GM21381 (cell line): ENCODE measurements around the gene LEFTY1.
"Not testable (repeated sequence)": the region's sequence is repeated elsewhere in the genome, so short reads cannot be mapped to it uniquely, and the experiment has no call there.

ENCODE experiments used
- ATAC-seq: cut with Tn5 transposase; IDR thresholded peaks from one replicate; pipeline ENCODE4 v1.9.1; 2021; ENCODE audit warnings: mild to moderate bottlenecking, moderate library complexity; ENCODE audit not compliant: unreplicated experiment

The LEFTY1 gene

DNA sequence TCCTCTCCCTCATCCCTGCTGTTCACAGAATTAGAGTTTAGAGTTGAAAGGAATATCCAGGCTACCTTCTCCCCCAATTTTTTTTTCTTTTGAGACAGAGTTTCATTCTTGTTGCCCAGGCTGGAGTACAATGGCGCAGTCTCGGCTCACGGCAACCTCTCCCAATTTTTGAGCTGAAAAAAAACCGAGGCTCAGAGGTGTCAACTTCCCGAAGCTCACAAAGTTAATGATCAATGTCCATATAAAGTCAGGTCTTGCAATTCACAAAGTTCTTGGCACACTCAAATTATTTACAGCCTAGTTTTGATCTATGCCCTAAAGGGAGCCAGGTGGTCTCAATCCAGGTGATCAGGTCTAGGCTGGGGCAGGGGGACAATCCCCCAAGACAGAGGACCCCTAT, 797 bp upstream of the LEFTY1 start:
- ATAC-seq = no peak

DNA sequence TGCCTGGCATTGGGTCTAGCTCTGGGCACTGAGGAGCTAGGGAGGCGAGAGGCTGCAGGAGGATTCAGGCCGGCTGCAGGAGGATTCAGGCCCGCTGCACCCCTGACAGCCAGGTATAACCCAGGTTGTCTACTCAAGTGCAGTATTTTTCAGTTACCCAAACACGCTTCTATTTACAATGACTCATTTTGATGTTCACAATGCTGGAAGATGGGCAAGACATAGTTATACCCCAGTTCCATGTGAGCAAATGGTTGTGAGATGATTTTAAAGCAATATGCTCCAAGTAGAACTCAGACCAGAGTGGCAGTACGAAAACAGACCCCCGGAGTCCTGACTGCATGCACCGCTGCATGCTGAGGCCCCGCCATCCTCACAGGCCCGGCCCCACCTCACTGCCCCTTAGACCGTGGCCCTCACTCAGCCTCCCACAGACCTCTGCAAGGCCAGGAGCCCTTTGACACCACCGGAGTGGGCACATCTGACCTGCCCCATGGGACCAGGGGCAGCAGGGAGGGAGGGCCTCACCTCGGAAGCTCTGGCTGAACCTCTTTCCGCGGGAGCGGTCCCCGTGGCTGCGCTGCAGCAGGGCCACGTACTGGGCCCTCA, 553 bp downstream of the LEFTY1 start:
- ATAC-seq = no peak

DNA sequence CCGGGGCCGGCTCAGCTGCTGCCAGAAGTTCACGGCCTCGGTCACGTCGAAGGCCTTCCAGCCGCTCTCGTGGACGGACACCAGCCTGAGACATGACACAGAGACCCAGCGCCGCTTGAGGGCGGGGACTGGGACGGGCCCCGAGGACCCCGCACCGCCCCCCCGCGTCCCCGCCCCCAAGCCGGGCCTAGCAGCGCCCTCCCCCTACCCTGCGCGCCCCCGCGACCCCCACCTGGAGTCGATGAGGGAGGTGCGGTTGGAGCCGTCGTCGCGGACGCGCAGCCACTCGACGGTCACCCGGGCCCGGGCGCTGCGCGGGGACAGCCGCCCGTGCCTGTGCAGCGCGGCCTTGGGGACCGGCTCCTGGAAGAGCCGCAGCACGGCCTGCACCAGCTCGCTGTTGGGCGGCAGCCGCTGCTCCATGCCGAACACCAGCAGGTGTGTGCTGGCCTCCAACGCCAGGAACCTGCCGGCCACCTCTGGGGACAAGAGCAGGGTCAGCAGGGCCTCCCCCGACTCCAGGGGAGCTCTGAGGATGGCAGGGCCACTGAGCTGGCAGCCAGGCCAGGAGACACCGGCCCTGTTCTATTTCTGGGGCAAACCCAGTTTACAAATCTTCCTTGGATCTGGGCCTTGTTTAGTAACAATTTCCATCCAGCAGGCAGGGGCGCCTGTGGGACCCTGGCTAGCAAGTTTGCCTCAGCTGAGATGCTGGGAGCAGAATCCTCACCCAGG, 1.2 kb downstream of the LEFTY1 start:
- not testable (repeated sequence) for ATAC-seq

DNA sequence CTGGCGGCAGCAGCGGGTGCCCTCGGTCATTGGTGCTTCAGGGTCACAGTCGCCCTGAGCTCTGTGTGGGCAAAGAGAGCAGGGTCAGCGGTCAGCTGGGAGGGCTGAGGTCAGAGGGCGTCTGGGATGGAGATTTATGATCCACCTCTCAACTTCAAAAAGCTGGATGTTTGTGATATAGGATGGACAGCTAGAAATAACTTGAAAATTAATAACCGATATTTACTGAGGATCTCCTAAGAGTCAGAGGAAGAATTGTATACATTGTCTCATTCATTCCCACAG, 2.0 kb downstream of the LEFTY1 start:
- no peak for ATAC-seq

DNA sequence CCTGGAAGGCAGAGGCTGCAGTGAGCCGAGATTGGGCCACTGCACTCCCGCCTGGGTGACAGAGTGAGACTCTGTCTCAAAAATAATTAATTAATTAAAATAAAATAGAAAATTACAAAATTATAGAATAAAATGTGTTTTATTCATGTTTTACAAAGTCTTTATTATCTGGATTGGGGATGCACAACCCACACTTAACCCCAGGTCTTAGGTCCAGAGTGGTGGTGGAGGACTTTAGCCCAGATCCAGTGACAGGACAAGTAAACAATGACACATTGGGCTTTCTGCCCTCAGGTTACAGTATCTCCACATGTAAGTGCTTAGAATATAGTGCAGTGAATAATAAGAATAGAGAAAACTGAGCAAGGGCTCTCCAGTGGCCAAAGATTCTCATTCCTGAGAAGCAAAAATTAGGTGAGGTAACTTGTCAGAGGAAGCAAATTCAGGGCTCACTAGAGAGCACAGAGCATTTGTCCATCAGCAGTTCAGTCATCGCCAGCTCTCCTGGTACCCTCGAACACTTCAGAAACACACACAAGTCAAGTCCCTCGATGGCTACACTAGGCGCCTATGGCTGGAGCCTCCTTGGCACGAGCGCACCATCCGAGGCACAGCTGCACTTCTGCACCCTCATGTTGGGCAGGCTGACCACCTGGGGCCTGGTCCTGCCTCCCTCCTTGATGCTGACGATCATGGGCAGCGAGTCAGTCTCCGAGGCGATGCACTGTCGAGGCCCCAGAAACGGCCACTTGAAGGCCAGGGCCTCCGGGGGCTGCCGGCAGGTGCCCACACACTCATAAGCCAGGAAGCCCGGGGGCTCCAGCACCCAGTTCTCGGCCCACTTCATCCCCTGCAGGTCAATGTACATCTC, 2.6 kb downstream of the LEFTY1 start:
- ATAC-seq = no peak

DNA sequence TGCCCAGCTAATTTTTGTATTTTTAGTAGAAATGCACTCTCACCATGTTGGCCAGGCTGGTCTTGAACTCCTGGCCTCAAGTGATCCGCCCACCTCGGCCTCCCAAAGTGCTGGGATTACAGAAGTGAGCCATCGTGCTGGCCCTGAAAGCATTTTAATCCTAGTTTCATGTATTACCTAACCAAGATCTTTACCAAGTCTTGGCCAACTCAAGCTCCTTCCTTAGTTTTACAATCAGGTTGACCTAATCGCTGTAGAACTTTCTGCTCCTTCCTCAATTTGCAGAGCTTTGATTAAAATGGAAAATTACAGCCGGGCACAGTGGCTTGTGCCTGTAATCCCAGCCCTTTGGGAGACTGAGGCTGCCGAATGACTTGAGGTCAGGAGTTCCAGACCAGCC, 3.6 kb downstream of the LEFTY1 start:
- no peak for ATAC-seq

DNA sequence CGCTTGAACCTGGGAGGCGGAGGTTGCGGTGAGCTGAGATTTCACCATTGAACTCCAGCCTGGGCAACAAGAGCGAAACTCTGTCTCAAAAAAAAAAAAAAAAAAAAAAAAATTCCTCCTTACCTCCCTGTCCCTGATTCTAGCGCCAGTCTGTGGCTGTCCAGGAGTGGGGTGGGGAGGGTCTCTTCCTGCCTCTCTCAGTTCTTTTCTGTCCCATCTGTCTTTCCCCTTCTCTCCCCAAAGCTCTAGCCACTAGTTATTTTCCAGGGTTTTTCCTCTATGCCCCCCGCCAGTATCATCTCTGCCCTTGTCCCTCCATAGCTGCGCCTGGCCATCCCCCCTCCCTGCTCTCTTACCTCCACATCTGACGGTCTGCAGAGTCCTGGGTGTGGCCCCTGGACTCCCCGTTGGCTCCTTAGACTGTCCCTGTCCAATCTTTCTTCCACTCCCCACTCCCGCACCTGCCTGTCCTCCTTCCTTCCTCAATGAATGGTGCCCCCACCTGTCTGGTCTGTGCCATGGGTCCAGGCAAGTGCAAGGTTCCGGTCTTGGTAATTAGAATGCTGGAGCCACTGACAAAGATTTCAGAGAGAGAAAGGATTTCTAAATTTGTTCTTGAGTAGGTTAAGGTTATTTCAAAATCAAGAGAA, 5.2 kb downstream of the LEFTY1 start:
- ATAC-seq = no peak

DNA sequence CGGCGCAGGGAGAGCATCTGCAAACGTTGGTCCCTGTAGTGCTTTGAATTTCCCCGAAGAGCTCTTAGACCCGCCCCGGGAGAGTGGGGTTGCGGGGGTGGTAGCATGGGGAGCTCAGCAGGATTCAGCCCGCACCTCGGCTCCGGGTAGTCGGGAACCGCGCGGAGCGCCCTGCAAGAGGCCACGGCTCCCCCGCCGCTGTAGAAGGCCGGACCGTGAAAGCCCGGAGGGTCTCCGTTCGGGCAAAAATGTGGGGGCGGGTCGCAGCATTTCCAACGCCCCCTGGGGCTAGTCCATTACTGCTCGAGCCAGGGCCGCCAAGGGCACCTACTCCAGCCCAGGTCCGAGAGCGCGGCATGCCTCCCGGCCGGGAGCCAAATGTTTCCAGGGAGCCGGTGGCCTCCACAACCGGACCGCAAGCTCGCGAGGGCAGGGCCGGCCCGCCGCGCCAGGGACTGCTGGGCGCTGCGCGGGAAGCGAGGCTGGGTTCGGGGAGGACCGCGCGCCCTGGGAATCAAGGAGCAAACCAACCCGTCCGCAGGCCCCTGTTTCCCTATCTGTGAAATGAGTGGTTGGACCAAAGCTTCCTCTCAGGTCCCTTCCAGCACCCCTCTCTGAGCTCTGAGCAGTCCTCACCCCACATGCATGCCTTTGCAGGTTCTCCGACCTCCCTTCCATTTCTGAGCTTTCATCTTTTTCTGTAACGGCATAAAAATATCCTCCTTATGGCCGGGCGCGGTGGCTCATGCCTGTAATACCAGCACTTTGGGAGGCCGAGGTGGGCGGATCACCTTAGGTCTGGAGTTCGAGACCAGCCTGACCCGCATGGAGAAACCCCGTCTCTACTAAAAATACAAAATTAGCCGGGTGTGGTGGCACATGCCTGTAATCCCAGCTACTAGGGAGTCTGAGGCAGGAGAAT, 6.0 kb downstream of the LEFTY1 start:
- peak; percentile 12 for ATAC-seq

DNA sequence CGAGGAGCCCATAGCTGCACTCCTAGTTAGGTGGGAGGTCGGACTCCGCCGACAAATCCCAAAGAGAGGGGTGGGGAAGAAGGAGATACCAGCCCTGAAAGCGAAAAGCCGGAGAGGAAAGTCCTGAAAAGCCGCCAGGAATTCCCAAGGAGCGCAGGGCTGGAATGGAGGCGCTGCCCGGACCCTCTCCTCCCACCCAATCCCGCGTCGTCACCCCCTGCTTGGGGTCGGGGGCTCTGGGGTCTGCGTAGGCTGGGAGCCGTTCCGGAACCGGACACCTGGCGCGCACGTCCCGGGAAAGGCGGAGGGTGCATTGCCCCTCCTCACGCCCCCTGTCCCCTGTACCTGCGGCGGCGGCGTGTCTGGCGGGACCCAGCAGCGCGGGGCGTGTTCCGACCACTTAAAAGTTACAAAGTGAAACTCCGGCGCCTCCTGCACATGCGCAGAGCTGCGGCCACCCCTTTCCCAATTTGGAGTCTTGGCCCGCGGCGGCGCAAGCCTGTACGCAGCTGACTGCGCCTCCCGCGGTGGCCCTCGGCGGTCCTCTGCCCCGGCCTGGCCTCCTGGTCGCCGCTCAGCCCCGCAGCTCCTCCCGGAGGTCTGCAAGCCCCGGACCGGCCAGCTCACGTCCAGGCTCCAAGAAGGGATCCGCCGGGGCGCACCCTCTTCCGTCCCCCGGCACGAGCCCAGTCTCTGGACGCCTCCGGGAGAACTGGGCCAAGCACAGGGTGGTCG, 6.8 kb downstream of the LEFTY1 start, which contains the start of gene TMEM63A:
TSS of gene TMEM63A (minus strand) at position 422 of the 735 bp plus-strand sequence. CDS start 4,800 bp downstream, outside the sequence.
- peak; percentile 74 for ATAC-seq

DNA sequence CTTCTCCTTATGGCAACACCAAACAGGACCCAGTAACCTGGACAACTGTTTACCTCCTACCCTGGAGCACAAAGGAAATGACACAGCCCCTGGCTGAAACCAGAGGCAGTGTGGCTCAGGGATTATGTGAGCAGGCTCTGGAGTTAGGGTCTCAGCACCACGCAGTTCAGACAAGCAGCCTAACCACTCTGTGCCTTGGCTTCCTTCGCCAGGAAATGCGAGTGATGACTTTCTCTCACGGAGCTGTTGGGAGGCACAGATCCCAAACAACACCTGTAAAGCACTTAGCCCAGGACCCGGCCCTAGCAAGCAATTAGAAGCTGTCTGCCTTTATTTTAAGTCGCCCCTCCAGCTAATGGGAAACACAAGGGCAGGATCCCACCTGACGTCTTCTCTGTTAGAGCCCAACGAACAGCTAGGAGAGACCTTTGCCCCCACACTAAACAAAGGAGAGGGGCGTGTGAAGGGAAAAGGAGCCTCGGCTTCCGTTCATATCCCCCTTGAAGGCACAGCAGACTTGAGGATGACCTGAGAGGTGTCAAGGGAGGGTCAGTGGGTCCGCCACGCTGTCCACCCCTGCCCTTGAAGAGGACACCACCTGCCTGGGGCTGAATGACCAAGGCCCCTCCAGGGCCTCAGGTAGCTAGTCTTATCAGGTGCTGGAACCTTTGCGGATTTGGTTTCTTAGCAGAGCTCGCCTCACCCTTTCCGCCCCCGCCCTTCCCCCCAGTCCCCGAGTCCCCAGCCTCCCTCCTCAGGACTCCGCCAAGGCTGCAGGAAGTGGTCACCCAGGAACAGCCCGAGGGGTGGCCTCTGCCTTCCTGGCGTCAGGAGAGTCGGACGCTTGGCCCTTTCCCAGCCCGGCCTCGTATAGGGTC, 7.6 kb downstream of the LEFTY1 start:
- ATAC-seq = peak; percentile 16

DNA sequence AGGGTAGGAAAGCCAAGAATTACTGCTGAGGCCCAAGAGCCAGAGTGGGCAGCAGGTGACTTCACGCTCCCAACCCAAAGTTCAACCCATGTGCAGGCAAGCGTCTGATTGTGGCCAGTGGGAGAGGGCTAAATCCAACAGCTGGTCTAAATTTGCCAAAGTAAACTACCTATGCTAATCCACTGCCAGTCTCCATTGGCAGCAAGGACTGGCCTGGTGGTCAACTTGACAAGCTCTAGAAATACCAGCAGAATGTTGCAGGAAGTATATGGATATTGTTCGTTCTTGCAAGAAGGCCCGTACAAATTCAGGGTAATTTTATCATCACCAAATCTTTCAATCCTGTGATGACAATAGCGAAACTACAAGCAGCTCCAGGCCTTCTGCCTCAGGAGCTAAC, 8.3 kb downstream of the LEFTY1 start:
- no peak for ATAC-seq

DNA sequence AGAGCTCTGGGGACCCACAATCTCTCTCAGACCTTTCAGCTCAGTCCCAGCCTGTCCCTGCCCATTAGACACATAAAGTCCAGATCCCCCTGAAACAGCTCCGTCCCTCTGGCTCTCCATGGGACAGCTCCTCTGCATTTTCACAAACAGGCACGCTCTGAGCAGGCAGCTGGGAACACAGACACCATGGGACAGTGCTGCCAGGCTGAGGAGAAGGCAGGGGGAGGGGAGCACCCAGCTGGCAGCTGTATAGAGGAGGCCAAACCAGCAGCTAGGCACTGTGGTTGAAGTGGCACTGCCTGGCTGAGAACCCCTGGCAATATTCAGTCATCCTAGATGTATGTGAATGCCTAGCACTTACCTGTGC, 8.7 kb downstream of the LEFTY1 start:
- no peak for ATAC-seq

DNA sequence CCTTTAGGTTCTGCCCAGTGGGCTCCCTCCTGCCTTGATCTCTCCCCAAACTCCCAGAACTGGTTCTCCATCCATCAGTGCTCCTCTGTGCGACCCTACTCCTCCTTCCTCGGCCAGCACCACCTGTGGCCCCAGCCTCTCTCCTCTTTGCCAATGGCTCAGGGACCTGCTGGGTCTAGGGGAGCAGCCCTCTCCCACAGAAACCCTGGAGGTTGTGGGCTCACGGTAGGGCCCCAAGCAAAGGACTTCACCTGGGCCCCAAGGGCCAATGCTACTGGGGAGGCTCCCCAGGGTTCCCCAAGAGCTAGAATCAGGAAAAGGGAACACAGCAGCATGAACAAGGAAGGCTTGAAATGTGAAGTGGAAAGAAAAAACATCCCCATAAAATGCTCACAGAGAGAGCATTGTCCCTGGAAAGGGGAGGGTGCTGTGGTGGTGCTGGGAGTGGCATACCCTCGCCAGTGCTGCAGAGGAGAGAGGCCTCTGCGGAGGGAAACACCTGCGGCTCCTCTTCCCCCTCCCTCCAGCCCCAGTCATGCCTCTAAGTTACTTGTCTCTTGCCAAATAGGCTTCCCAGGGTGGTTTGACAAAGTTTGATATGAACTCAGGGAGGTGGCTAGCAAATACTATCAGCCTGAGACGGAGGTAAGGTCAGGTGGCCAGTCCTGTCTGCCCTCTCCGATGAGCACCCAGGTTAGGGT, 9.3 kb downstream of the LEFTY1 start:
- ATAC-seq = no peak

DNA sequence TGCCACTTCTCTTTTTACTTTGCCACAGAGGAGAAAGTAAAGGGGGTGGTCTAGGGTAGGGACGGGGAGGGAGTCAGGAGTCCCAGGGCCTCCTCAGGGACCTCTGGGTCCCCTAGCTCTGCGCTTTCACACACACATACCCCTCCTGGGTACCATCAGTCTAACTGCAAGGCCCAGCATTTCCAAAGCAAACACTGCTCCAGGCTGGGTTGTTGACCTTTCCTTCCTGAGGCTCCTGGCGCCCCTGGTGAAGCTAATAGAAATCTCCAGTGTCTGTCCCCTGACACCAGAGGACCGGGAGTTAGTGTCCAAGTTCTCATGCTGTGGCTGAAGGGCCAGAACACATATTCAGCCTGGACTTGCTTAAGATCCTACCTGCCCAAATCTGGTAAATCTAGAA, 10.7 kb downstream of the LEFTY1 start:
- ATAC-seq = no peak

DNA sequence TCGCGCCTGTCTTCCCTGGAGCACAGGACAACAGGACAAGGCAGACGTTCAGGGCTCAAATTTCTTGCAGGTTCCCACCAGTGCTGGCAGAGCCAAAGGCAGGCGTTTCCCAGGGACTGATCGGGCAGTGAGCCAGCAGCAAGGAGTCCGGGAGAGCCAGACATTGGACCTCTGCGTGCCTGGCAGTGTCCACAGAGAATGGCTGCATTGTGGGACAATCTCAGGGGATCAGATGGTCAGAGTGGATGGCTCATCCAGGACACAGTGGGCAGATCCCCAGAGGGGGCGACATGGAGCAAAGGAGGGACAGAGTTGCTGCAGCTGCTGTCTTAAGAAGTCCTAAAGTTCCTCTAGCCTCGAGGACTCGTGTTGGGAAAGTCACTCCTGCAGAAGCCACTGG, 11.4 kb downstream of the LEFTY1 start:
- ATAC-seq = no peak

DNA sequence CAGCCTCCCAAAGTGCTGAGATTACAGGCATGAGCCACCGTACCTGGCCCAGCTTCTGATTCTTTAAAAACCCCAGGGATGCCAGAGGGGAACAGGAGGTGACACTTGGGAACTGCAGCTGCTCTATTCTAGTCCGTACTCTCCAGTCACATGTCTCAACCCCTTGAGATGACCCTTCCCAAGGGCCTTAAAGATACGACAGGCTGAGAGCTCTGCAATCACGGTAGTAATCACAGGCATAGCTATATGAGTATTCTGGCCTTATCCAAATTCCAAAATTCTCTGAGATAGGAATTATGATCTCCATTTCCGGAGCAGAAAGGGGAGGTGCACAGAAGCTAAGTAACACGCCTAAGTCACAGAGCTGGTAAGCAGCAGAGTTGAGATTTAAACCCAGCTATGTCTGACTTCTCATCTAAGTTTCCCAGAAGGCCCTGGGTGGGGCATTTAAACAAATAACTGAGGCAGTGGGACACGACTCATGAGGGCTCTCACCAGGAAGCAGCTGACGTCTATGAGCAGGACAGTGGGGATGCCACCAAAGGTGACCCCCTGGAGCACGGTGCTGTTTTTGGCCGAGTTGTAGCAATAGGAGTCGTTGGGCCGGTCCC, 11.9 kb downstream of the LEFTY1 start:
- ATAC-seq = no peak

DNA sequence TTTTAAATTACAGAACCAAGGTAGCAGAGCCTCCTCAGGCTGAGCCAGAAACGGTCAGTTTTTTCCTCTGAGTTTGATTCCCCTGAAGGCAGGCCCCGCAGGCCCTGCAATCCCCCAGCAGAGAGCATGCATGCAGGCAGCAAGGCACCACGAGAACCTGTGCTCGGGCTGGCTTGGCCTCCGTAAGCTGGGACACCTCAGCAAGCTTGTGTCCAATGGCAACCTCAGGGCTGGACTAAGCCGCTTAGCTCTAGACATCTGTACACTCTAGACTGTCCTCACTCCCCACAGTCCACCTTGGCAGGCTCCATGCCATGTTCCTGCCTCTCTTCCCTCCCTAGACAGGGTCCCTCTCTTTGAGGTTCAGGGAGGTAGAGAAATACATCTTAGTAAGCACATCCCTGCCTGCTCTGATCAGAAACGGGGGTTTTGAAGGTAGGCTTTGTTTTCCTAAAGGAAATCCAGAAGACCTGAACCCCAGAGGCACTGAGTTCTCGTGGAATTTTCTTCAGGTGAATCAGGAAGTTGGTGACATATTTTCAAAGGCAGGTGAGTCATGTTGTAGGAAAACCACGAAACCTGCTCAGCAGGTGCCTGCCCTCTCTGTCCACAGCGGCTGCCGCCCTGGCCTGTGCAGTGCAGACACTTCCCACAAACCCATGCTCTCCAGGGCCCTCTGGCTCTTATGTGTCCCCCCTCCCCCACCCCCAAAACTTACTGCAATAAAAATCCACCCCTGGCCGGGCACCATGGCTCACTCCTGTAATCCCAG, 13.7 kb downstream of the LEFTY1 start:
- ATAC-seq = no peak
